HG03378 (cell line): ENCODE measurements around the gene SEC23IP.
"Not testable (repeated sequence)": the region's sequence is repeated elsewhere in the genome, so short reads cannot be mapped to it uniquely, and the experiment has no call there.

Experiments
- ATAC-seq: cut with Tn5 transposase; IDR thresholded peaks from one replicate; pipeline ENCODE4 v1.9.1; 2021; ENCODE audit warnings: mild to moderate bottlenecking, moderate library complexity; ENCODE audit not compliant: unreplicated experiment

SEC23IP gene

DNA sequence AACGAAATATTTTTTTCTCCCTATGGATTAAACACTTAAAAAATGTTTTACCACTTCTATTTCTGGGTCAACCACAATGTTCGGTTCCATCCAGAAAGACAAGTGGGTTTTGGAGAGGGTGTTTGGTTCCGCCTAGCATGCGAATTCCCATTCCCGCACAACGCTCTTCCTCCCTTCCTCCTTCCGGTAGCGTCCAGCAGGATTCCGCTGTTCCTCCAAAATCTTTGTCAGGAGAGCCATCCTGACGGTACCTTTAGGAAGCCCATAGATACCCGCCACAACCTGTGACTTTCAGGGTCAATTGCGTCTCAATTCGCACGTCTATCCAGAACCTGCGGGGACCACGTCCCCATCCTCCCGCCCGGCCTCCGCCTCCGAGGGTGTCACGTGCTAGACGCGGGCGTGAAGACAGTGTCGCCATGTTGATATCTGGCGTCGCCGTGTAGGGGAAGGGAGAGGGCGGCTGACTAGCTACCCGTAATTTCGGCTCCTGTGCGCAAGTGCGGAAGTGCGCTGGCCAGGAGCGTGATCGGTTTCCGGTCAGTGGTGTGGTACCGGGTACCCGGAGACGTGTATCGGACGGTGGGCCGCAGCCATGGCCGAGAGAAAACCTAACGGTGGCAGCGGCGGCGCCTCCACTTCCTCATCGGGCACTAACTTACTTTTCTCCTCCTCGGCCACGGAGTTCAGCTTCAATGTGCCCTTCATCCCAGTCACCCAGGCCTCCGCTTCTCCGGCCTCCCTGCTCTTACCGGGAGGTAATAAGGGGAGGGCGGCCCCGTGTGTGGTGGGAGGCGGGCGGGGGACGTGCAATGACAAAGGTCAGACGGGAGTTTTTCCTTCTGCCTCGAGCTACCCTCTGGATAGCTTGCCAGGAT, at the start of gene SEC23IP:
Gene SEC23IP (plus strand): TSS at position 543 of the 878 bp plus-strand sequence. CDS start 53 bp downstream, at position 596.
- ATAC-seq: peak; percentile 98

DNA sequence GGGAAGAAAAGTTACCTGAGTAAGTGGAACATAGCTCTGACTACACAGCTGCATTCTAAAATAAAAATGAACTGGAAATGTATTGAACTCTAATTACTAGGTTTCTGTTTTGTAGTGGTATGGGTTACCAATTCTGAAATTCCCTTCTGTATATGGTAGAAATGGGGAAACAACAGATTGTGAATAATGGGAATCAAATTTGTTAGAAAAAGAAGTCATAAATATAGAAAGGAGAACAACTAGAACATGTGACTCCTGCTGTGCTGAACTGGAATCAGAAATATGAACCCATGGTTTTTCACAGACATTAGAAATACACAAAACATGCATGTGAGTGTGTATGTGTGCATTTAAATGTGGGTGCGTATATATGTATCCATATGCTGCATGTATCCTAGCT, 46.9 kb upstream of the SEC23IP start:
- no peak for ATAC-seq

GRCh38 chr10:119849031-119849789, 43.3 kb upstream of the SEC23IP start:
- ATAC-seq: no peak

GRCh38 chr10:119849944-119850343, 42.6 kb upstream of the SEC23IP start:
- ATAC-seq: no peak

GRCh38 chr10:119852277-119852676, 40.3 kb upstream of the SEC23IP start:
- no peak for ATAC-seq

DNA sequence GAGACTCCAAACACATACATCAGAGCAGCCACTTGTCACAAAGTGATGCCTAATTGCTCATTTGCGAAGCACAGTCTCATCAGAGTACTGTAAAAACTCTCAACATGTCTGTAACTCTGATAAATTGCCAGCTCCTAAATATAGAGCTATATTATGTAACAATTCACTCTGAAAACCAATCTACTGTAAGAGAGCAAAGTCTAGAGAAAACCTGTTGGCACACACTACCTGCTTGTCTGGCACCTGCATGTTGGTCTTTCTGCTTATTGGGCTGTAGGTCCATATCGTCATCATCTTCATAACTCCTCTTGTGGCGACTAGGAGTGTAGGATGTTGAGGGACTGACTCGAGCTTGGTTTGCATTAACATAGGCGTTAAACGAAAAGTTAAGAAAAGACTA, 39.7 kb upstream of the SEC23IP start:
- no peak for ATAC-seq

DNA sequence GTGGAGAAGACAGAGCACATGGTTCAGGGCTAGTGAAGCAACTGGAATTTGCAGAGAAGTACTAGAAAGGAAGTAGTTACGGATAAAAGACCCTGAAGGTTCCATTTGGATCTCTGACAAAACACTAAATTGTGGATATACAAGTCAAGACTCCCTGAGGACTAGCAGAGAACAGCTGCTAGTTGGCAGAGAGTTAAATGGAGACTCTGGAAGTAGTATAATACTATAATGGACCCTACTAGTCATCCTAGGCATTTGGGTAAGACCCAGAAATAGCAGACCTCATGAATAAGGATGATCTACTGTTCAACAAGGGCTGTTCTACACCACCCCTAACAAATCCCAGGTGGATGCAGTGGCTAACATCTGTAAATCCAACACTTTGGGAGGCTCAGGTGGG, 39.0 kb upstream of the SEC23IP start:
- ATAC-seq: no peak

DNA sequence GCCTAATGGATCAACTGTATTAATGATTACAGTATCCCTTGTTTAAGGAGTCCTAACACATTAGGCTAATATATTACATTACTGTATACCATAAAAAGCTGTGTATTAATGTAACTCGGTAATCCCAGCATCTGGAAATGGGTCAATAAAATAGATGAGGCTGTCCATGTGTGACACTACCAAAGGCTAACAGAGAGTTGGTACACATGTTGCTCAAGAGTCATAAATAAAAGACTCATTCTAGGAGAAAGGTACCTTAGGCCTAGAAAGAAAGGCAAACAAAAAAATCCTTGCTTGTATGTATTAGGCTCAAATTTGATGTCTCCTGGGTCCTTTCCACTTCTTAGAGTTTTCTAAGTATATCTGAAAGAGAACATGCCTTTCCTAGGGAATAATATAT, 34.5 kb upstream of the SEC23IP start:
- ATAC-seq: no peak

DNA sequence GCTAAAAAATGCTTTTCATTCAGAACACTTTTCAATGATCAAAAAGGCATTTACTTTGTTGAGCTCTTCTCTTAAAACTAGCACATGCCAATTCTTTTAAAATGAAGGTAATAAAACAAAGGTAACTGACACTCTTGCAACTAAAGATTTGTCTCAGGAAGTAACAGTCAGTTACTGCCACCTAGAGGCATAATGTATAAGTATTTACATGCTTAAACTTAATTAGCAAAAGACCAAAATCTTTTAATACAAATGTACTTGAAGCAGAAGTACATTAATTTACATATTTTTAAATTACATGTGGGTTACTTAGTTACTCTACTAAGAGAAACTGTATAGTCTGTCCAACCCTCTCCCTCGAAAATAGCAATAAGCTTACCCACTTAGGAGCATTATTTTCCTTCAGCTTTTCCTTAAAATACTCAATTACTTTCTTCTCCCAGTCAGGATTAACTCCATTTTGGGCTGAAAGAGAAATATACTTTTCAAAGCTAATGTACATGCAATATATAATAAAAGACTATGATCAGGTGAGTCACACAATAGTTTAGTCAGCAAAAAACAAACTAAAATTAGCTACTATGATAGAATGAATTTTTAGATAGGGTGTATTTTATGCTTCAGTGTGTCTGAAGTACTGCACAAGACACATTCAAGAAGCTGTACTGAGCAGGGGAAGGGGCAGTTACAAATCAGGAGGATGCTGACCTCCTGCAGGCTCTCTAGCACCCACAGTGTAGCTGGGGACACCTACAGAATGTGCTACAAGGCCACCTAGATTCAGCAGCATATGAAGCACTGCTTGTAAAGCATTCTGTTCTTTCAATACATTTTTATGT, 32.9 kb upstream of the SEC23IP start:
- ATAC-seq: no peak

DNA sequence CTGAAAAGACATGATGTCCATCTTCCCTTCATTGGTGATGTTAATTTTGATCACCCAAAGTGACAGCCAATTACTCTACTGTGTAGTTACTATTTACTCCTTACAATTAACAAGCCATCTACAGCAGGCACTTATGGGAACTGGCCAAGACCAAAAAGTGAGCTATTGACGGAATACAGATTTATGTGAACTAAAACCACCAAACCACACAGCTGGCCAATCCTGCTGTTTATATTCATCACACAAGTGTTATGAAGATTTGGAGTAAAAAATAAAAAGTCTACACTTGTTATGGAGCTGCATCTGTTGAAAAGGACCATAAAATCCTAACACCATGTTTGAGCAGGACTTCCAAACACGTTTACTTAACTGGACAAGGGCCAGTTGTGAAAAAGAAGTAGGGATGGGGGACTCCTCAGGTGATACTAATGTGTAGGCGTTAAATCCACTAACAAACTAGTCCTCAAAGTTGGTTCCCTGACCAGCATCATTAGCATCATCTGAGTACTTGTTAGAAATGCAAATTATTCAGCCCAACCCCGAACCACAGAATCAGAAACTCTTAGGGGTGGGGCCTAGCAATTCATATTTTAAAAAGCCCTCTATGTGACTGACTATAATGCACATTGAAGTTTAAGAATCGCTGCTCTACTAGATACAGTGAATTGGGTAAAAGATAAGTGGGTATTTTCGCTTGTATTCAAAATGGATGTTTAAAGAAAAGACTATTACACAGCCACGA, 31.5 kb upstream of the SEC23IP start:
- no peak for ATAC-seq

- ATAC-seq: no peak
These were observed 30.0 kb upstream of the SEC23IP start for GRCh38 chr10:119862524-119862923.

- no peak for ATAC-seq
These were observed 28.5 kb upstream of the SEC23IP start for GRCh38 chr10:119863951-119864565.

GRCh38 chr10:119865699-119866240, 26.8 kb upstream of the SEC23IP start:
- no peak for ATAC-seq

DNA sequence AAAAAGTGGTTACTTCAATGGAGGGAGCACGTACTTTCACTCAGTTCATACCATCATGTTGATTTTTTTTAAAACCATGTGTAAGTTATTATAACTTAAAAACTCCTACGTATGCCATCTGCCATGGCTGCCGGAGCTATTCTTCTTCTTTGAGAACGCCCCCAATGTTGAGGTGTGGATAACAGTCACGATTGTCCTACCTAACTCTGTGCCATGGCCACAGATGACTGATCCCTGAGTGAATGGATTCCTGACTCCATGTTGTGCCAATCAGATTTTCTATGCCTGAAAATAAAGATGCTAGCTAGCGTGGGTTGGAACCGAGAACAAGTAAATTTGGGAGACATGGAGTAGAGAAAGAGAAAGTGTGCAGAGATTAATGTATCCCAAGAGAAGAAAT, 25.2 kb upstream of the SEC23IP start:
- ATAC-seq: no peak

GRCh38 chr10:119869398-119869797, 23.1 kb upstream of the SEC23IP start:
- ATAC-seq: not testable (repeated sequence)

- peak; percentile 31 for ATAC-seq
These were observed 20.5 kb upstream of the SEC23IP start for GRCh38 chr10:119871881-119872609.

GRCh38 chr10:119872610-119872859, 20.0 kb upstream of the SEC23IP start, which contains the start of gene MCMBP:
Gene MCMBP (minus strand): TSS chr10:119872843. CDS start chr10:119872584, 259 bp downstream.
- ATAC-seq: peak; percentile 12

DNA sequence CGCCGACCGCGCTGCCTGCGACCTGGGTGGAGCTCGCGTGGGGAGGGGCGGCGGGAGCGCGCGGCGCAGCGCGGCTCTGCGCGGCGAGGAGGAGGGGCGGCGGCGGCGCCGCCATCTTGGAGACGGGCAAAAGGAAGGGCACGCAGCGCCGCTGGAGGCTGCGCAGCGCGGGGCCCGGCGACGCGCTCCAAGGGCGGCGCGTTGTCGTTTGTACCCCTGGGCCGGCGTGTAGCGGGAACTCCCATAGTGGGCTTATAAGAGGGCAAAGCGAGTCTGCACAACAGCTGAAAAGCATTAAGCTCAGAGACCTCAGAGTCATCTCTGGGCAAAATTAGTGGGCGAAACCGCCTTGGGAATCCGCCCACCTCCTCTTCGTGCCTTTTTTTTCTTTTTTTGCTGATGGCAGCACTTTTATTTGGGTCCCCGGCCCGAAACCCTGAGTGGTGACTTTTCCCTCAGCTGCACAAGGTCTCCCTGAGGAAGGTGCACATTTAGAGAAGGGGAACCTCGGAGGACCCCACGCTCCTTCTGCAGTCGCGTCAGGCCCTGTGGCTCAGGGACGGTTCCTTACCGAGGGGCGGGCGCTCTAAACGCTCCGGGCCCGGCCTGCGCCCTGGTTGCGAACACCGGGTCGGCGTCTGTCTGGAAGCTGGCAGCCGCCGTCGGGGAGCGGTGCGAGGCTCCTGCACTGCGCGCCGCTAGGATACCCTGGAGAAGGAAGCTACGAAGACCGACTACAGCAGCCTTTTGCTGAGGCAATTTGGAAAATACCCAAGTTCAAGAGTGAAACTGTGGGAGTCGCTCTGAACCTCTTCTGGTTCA, 19.5 kb upstream of the SEC23IP start:
- ATAC-seq: peak; percentile 76
